SW 1271 (cell line): ENCODE results near the gene RIPOR2.
"Not testable (repeated sequence)": the region's sequence is repeated elsewhere in the genome, so short reads cannot be mapped to it uniquely, and the experiment has no call there.

Experiments
- DNase-seq, 2 experiments: peaks; one replicate each; lab custom pipeline; 2025; lab: John Stamatoyannopoulos, UW

The RIPOR2 gene

DNA sequence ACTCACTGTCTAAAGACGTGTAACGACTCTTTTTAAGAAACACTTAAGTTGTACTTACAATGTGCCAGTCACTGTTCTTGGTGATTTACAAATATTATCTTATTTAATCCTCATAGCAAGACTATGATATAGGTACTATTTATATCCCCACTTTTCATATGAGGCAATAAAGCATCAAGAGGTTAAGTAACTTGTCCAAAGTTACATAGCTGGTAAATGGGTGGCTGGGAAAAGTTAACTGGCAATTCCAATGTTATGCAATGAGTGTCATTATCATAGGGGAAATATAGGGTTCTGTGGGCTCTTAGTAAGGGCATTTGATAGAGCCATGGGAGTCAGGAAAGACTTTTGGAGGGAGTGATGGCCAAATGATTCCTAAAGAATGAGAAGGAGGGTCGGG, 21.4 kb upstream of the RIPOR2 start:
- no peak for DNase-seq

DNA sequence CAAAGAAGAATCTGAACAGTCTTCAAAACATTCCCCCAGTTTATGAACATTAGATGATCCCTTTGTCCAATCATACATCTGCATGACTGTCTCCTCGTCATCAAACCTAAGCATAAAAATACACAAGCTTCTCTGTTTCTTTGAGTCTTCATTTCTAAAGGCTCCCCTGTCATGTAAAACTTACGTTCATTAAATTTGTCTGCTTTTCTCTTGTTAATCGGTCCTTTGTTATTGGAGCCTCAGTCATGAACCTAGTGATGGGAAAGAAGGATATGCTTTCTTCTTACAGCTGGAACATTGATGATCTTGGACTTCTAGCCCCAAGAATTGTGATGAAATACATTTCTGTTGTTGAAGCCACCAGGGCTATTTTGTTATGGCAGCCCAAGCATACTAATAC, 18.0 kb upstream of the RIPOR2 start:
- no peak for DNase-seq

DNA sequence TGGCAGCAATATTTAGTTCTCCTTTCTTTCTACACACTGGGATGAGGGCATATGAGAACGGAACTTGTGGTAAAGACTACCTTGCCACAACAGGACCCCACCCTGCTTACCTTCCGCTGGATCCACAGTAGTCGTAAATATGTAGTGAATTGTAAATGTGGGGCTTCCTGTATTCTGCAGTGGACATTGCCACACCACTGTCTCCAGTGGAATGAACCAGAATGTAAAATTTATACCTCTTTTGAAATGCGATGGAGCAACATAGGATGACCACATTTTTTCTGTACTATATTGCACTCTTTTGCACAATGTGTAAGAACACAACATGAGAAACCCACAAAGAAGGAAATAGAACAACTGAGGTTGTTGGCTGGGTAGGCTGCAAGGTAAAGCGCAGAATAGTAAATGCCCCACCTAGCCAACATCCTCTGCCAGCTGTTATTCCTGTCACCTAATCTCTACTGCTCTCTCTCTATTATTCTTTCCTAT, 16.1 kb upstream of the RIPOR2 start:
- no peak for DNase-seq

DNA sequence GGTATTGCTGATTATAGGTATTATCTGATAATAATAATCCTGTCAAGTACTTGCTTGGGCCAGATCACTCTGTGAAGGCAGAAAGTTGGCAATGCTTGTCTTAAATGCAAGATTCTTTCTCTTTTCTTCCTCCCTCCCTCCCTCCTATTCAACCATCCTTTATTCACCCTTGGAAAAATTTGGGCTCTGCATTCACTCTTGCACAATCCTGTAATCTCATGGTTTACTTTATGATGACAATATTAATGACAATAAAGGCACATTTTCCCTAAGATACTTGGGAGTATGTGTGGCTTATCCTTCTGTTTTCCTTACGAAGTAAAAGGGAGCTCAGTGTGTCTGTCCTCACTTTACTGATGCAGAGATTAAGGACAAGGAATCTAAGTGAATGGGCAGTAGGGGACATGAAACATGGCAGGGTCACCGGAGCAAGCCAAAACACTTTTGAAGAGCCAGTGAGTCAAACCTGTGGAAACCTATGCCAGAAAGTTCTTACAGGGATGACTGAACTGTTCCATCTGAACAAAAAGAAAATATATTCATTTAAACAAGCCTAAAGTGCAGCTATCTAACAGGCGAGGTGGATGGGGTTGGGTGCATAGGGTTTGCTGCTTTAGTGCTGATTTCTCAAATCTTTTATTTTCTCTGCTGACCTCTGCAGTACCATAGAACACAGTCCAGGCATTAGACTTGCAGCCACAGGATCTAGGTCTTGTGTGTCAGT, 14.6 kb upstream of the RIPOR2 start:
- no peak for DNase-seq

DNA sequence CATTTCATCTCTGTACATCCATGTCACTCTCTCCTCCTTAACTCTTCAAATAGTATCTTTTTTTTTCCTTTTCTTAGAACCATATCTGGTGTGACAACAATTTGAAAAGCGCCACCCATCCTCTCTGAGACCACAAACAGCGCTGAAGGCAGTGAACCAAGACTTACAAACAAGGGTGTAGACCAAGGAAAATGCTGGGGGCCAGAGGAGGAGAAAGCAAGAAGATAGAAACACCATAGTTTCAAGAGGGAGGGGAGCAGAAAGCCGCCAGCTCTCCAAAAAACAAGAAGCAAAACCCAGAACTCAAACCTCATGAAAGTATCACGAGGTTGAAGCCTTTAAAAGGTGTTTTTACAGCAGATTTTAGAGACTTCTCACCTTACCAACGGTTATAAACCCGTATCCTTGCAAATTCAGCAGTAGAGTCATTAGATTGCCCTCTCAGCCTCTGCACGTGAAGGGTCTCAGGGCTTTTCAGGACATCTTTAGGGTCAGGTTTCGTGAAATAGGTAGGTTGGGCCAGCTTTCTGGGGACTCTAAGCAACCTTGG, 13.3 kb upstream of the RIPOR2 start:
- DNase-seq: no peak

DNA sequence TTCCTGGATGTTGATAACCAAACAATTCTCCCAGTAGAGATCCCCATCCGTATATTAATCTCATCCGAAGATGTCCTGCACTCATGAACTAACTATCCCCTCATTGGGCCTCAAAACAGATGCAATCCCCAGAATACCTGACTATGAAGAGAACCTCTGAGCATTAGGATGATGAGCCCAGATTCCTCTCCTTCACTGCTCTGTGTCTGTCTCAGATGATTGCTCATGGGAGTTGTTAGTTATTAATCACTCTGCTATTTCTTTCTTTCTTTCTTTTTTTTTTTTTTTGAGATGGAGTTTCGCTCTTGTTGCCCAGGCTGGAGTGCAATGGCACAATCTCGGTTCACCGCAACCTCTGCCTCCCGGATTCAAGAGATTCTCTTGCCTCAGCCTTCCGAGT, 12.5 kb upstream of the RIPOR2 start:
- not testable (repeated sequence) for DNase-seq

DNA sequence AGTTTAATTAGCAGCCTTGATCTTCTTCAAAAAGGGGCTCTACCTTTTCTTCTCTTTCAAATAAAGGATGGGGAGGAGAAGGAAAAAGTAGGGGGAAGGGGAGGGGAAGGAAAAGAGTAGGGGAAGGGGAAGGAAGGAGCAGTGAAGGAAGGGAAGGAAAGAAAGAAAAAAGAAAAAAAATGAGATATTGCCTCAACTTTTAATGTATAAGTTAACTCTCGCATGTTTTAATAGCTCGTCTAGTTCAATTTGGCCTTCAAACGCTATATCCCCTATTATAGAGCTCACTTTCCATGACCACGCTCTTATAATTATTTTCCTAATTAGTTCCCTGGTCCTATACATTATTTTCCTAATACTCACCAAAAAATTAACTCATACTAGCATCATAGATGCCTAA, 11.9 kb upstream of the RIPOR2 start:
- no peak for DNase-seq

DNA sequence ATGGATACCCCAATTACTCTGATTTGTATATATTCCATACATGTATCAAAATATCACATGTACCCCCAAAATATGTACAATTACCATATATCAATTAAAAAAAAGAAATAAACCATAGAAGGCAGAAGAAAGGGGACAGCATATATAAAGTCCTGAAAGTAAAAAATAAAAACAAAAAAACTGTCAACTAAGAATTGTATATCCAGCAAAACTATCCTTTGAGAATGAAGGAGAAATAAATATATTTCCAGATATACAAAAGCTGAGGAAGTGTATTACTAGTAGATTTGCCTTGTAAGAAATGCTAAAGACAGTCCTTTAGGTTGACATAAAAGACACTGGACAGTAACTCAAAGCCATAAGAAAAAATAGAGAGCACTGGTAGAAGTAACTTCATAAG, 9.3 kb upstream of the RIPOR2 start:
- no peak for DNase-seq

DNA sequence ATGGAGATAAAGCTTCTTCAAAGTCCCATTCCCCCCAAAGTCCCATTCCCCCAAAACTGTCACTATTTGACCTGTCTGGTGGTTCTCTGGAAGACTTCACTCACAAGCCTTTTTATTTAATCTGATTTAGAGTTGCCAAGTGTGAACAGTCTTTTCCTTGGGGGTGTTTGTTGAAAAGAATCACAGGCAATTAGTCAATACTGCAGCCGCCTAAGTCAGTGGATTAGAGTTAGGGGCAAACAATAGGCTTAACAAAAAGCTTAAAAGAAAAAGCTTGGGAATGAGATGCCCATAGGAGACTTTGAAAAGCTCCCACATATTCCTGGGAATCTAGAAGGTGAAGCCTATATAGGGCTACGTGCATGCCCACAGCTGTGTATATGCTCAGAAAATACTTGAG, 8.0 kb upstream of the RIPOR2 start:
- DNase-seq: no peak

DNA sequence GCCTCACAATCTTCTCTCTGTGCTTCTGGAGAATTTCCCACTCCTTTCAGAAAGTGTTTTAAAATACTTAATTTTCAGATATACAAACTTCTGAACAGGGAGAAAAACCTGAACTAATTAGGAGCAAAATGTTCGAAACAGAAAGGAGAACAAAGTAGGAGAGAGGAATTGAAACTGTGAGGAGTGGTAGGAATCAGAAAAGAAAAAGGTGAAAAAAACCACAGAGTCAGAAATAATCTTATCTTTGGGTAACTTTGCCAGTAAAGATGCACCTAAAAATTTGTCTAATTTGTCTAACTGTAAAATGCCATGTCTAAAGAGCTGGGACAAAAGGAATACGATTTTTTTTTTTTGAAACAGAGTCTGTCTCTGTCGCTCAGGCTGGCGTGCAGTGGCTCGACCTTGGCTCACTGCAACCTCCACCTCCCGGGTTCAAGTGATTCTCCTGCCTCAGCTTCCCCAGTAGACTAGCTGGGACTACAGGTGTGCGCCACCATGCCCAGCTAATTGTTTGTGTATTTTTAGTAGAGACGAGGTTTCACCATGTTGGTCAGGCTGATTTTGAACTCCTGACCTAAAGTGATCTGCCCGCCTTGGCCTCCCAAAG, 4.7 kb upstream of the RIPOR2 start:
- DNase-seq: no peak

DNA sequence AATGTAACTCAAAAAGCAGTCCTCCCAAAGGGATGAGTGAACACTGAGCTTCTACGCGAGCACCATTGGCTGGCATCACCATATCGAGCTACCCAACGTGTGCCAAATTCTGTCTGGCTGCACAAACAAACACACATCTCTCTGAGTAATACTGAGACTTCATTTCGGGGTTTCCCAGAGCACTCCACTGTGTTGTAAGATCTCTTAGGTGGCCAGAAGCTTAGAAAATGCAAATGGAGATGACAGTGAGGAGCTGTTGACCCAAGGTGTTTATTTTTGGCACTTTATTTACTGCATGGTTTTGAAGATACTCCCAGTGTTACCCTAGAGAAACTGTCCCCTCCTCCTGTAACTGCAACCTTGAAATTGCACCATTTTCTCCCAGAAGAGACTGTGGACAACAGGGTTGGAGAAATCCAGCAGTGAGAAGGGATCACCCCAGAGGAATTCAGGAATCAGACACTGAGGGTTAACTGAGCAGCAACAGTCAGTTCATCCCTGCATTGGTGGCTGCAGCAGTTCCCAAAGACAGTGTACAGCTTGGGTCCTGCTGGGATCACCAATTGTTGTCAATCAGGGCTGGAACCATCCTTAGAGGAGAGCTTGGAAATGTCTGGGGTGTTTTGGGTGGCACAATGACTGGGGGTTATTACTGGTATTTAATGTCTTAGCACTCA, 1.0 kb upstream of the RIPOR2 start:
- no peak for DNase-seq

DNA sequence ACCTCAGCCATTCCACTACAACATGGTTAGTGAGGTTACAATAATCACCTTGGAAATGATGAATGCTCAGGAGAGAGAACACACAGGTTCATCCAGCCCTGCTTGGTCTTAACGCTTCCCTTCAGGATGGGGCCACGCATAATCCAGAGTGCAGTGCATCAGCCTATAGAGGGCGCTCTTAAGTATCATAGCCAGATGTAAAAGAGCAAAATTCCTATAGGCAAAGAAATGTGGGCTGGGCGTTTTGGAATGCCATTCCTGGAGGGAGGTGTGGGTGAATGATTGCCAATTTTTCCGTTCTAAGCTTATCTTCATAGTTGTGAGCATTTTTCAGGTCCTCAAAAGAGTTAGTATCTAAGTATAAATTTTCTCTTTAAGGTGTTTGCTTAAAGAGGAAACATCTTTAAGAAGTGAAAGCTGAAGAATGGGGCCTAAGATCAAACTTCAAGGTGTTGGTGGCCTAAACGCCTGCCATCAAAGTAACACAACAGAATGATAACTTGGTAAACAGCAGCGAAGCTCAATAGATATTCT, 1.8 kb downstream of the RIPOR2 start:
- peak in 1 of 2 experiments; percentile 34 for DNase-seq

DNA sequence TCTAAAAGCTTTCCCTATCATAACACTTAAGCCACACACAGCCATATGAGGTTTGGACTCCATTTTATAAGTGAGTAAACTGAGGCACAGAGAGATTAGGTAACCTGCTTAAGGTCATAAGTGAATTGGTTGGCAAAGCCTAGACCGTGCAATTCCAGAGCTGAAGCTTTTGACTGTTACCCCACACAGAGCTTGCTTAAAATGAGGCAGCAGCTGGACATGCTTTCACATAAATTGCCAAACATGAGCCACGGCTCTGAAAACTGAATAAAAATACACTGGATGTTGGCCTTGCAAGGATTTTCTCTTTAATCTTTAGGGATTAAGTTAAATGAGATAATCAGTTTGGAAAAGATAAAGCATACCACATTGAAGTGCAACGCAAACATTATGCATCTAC, 2.5 kb downstream of the RIPOR2 start:
- no peak for DNase-seq

DNA sequence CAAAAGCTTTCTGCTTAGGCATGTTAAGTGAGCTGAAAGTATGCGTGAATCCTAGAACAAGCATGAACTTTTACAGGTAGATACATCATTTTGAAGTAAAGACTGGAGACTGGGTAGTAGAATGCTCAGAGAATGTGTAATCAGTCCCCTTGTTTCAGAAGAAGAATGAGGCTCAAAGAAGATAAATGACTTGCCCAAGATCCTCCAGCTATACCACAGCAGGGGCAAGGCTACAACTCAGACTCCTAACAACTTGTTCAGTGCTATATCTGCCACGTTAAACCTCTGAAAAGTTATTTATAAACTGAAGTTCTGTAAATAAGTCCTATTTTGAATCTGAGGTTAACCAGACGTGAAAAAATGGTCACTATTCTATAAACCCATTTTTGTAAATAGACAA, 2.9 kb downstream of the RIPOR2 start:
- DNase-seq: no peak

DNA sequence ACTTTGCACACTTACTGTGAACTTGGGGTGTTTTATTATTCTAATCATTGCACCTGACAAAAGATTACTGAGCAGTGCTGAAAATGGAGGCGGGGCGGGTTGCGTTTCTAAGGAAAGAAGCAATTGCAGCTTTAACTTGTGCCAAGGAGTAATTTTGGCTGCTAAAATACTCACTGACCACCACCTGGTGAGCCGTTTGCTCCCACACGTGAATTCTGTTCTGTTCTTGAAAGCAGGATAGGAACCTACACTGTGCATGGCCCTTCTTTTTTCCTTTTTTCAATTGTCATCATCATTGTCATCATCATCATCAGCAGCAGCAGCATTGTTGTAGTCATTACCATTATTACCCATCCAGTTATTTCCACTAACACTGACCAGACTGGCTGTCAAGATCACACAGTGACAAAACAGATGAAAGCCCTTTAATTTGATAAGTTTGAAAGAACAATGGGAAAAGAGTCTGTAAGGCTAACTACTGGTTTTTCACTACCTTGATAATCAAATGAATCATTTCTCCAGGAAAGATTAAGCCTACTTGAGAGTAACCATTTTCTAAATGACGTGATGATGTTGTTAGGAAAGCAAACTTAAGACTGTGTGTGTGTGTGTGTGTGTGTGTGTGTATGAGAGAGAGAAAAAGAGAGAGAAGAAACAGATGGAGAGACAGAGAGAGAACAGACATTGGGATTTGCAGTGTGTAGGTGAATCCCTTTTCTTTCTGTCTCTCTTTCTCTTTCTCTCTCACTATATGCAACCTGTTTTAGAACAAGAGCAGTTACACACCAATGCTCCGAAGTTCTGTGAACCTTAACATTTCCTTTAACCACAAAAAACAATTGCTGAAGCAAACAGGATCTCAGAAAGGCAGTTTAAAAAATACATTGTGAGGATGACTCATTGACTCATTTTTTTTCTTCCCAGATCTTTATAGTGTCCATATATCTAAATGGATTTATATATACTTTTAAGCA, 3.8 kb downstream of the RIPOR2 start:
- no peak for DNase-seq

DNA sequence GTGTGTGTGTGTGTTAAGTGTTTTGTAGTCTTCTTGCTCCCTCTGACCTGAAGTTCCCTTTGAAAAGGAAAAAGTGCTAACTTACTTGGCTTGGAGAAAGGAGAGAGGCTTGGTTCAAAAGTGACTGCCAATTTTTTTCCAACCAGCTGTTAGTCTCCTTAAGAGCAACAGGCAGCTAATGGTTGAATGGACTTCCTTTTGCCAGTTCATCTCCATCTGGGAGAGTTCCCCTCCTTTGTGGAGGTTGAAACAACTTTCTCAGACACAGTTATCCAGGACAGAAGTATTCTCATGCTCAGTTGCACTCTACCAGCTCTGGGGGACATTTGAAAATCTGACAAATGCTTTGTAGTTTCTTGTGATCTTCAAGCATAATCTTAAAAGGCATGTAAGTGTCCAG, 4.5 kb downstream of the RIPOR2 start:
- no peak for DNase-seq

DNA sequence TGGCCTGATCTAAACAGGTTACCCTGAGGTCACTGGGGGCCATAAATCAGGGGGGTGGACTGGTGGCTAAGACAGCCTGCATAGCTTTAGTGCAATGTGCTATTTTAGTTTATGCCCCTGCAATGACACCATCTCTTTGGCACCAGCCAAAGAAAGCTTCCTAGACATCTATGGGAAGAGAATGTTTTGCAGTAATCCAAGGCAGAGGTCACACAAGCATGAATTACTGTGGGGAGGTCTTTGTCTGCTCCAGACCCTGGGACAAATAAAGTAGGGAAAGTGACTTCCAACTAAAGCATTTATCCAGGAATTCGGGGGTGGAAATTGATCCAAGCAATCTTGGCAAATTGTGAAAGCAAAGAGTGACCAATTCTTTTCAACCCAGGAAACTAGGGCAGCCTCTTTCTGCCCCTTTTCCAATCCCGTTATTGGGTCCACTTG, 5.3 kb downstream of the RIPOR2 start:
- DNase-seq: no peak

DNA sequence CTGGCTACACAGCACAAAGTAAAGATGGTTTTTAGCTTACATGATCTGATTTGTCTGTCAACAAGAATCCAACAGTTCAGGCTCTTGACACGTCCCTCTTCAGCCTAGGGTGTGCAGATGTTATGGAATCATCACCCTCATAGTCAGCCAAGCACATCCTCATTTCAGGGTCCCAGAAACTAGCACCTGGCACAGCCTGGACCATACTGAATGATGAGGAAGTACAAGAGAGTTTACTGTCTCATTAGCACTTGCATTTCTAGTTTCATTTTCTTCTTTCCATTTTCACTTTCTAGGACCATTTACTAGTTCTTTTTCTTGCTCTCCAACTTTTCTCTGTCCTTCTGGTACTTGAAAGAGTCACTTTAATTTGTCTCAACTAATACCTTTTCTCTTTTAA, 6.5 kb downstream of the RIPOR2 start:
- DNase-seq: no peak

DNA sequence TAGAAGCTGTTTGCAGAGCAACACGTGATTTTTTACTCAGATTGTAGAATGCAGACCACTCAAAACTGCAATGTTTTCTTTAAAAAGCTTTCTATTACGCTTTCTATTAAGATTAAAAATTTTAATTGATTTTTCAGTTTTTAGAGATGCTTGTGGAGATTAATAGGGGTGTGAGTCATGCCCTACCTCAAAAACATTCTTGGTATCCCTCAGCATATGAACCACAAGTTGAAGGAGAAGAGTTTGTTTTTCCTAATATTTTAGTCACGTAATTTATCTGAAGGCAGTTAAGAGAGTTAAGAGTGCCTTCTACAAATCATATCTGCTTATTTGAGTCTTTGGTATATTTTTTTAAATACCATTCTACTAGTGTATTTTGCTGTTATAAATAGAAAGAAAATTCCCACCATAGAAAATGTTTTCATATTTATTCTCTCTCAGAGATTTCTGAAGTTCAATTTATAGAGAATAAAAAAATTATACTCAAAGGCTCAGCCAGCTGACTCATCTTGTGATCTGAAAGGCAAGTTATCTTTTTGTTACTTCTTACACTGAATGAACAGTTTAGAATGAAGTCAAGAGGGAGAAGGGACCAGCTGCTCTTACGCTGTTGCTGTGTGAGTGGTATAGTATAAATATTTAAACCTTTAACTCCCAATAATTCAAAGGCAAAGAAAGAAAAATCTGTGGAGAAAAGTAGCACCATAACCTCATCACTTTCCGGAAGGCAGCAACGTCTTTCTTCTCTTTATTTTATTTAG, 7.6 kb downstream of the RIPOR2 start:
- DNase-seq: no peak

DNA sequence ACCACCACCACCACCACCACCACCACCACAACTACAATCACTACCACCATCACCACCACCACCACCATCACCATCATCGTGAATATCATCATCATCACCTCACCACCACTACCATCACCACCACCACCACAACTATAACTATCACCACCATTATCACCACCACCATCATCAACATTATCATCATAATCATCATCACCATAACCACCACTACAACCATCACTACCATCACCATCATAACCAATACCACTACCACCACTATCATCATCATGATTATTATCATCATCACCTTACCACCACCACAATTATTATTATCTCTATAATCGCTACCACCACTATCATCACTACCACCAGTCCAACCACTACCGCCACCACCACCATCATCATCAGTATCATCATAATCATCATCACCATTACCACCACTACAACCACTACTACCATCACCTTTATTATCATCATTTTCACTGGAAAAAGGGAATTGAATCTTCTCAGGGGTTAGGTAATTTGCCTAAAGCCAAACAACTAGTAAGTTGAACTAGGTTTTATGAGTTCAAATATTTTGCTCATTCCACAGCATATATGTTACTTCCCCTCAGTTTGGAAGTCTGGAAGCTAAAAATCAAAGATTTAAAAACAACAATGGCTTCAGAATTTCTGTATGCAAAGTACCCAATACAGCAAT, 8.3 kb downstream of the RIPOR2 start:
- no peak for DNase-seq
